HG02610 (cell line): ENCODE measurements around the gene MTERF4.

Experiments used
- ATAC-seq: cut with Tn5 transposase; IDR thresholded peaks from one replicate; pipeline ENCODE4 v1.9.1; 2021; ENCODE audit warnings: mild to moderate bottlenecking, moderate library complexity; ENCODE audit not compliant: unreplicated experiment

The MTERF4 gene

GRCh38 chr2:241051578-241052487 is 50.3 kb downstream of the MTERF4 start:
- ATAC-seq = no peak

- ATAC-seq = no peak
Measured at GRCh38 chr2:241050624-241051577, 51.2 kb downstream of the MTERF4 start.

DNA sequence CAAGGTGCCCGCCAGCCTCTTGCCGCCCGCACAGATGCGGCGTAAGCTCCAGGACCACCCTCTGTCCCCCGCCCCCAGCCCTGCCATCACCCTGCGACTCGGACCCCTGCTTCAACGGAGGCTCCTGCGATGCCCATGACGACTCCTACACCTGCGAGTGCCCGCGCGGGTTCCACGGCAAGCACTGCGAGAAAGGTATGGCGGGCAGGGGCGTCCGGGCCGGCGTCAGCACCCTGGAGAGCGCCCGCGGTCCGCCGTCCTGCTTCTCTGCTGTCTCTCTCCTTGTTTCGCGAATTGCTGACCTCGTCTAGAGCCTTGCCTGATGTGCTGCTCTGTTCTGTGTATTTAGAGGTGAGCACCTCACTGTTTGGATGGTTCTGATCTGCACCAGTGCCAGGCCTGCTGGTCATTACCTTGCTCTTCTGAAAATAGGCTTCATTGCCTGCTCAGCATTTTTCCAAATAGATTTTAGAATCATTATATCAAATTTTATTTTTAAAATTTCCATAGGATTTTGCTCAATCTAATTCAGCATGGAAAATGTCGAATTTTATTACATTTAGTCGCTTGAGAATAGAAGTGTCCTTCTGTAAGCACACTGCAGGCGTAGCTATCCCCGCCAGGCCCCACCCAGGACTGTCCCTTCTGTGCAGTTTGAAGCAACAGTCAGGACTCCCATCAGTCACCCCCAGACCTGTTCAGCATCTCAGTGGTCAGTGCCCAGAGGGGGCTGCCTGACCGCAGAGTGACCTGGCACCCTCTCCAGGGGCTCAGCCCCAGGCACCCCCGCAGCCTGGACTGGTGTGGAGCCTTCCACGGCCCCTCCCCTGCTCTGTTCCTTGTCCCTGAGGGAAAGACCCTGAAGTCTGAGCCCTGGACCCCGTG is 52.1 kb downstream of the MTERF4 start:
- no peak for ATAC-seq

DNA sequence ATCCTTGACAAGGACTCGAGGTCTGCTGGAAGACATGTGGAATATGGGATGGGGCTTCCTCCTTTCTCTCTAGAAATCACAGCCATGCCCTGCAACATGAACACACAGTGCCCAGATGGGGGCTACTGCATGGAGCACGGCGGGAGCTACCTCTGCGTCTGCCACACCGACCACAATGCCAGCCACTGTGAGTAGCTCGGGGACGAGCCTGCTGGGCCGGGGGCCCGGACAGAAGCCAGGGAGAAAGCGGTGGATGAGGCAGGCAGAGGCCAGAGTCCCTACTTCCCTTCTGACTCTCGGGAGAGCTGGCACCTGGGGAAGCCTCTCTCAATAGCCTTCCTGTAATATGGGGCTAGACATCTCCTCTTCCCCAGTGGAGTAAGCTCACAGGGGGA is 53.1 kb downstream of the MTERF4 start:
- no peak for ATAC-seq

- ATAC-seq = no peak
Measured at GRCh38 chr2:241048149-241048948, 53.7 kb downstream of the MTERF4 start.

DNA sequence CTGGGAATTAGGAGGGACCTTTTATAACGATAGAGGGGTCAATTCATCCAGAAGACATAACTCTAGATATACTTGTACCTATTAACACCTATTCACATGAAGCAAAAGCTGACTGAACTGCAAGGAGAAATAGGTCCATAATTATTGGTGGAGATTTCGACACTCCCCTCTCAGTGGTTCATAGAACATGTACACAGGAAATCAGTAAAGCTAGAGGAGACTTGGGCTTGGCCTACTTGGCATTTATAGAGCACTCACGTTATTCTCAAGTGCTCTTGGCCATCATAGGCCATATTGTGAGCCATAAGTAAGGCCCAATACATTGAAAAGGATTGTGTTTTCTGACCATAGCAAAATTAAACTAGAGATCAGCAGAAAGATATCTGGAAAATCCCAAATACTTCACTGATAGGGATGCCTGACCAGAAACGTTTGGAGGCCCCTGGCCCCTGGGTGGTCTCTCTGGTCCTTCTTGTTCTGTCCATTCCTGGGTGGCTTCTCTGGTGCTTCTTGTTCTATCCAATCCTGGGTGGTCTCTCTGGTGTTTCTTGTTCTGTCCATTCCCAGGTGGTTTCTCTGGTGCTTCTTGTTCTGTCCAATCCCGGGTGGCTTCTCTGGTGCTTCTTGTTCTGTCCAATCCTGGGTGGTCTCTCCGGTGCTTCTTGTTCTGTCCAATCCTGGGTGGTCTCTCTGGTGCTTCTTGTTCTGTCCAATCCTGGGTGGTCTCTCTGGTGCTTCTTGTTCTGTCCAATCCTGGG is 54.7 kb downstream of the MTERF4 start:
- ATAC-seq = no peak
